RWPE1 (cell line): ENCODE measurements around the gene EFNB1.
A peak's percentile ranks its signal among the peaks of the same experiment; 100 is the strongest.

Source experiments
- CTCF ChIA-PET: fragments of 350-600 bp; sonication (Branson Sonifier 250); formaldehyde crosslinking; extraction: SDS; loops from one replicate; lab custom pipeline; 2021; lab: Yijun Ruan, JAX
- POLR2A ChIA-PET: fragments of 400-600 bp; formaldehyde crosslinking; extraction: SDS; loops from one replicate; lab custom pipeline; 2020; ENCODE audit warnings: antibody characterized with exemption; ENCODE audit not compliant: low non-redundant PET; lab: Yijun Ruan, JAX
- DNase-seq: peaks from one replicate; pipeline ENCODE4 v3.0.0; 2012; ENCODE audit warnings: low spot score
- H3K27ac ChIP-seq: fragments of 450-650 bp; 2 replicates; pipeline ENCODE4 v1.5.1; 2017
- TF ChIP-seq, protein P1 (sequence below): fragments of 450-650 bp; conservative IDR thresholded peaks from 2 replicates; pipeline ENCODE4 v1.5.1; 2017; ENCODE audit warnings: low read depth, mild to moderate bottlenecking

Gene EFNB1

DNA sequence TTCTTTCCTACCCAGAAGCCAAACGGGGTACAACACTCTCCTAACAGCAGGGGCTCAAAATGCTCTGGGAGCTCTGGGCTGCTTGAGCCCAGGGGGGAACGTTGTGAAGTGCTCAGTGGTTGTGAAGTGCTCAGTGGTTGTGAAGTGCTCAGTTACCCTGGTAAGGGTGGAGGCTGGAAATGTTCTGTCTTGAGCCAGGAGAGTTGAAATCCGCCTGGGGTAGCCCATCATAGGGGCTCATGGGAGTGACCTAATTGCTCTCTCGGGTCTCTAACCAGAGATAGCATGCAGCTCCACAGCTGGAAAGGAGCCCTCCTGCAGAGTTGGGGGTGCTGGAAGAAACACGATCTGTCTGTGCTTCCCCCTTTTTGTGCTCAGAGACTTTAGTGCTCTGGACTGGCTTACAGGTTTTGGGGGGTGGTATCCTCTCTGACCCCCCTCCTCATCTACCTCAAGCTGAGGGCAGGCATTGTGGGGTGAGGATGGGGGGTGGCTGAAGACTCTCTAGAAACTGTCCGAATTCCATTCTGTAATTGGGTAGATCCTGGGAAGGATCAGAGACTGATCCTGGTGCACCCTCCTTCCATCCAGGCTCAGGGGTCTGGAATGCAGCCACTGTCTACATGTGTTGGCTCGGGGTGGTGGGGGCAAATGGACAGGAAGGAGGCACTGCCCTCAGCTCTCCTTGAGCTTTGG lies 2.7 kb downstream of the EFNB1 start:
- ChIA-PET POLR2A (interaction anchor here (0.7 to 1.1 kb wide), 2 partner anchors 81 to 201 kb away, joined by 3 to 4 read pairs; no protein-coding TSS in a partner anchor), CTCF (interaction anchor here (2.0 kb wide), 1 partner anchor 390 kb away, joined by 8 read pairs; no protein-coding TSS in a partner anchor)
- peak overlapping the region; percentile 92 for H3K27ac ChIP-seq
- no peak for DNase-seq
- TF ChIP-seq, protein P1, sequence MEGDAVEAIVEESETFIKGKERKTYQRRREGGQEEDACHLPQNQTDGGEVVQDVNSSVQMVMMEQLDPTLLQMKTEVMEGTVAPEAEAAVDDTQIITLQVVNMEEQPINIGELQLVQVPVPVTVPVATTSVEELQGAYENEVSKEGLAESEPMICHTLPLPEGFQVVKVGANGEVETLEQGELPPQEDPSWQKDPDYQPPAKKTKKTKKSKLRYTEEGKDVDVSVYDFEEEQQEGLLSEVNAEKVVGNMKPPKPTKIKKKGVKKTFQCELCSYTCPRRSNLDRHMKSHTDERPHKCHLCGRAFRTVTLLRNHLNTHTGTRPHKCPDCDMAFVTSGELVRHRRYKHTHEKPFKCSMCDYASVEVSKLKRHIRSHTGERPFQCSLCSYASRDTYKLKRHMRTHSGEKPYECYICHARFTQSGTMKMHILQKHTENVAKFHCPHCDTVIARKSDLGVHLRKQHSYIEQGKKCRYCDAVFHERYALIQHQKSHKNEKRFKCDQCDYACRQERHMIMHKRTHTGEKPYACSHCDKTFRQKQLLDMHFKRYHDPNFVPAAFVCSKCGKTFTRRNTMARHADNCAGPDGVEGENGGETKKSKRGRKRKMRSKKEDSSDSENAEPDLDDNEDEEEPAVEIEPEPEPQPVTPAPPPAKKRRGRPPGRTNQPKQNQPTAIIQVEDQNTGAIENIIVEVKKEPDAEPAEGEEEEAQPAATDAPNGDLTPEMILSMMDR = no peak

- CTCF ChIA-PET = interaction anchor here (2.0 kb wide), 1 partner anchor 390 kb away, joined by 8 read pairs; no protein-coding TSS in a partner anchor
- peak overlapping the region; percentile 92 for H3K27ac ChIP-seq
- TF ChIP-seq, protein P1 = no peak
- POLR2A ChIA-PET = no interaction called here
- DNase-seq = no peak
Measured at GRCh38 chrX:68832101-68832416, 3.2 kb downstream of the EFNB1 start.

- TF ChIP-seq, protein P1 = no peak
- DNase-seq = no peak
- peak overlapping the region; percentile 92 for H3K27ac ChIP-seq
- POLR2A ChIA-PET = no interaction called here
- CTCF ChIA-PET = interaction anchor here (0.6 kb wide), 1 partner anchor 1641 kb away, joined by 3 read pairs; no protein-coding TSS in a partner anchor
Measured at GRCh38 chrX:68832516-68833447, 4.0 kb downstream of the EFNB1 start.

GRCh38 chrX:68833448-68833805 lies 4.6 kb downstream of the EFNB1 start:
- ChIA-PET POLR2A (no interaction called here), CTCF (no interaction called here)
- peak overlapping the region; percentile 92 for H3K27ac ChIP-seq
- no peak for DNase-seq
- TF ChIP-seq, protein P1 = no peak

DNA sequence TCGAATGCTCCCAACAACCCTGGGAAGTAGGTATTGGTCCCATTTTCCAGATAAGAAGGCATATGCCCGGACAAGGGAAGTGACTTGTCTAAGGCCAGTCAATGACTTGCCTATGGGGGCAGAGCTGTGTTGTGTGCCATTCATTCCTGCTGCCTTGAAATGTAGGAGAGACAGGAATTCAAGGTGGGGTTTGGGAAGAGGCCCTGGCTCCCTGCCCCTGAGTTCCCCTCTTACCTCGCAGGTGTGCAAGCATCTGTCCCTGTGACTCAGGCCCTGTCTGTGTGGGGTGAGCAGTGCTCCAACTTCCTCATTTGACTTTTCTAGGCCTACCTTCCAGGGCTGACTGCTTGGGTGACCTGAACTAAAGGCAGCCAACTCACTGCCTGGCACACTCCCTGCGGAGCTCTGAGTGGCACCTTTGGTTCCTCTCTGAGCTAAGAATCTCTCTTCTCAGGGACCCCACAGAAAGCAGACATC lies 5.1 kb downstream of the EFNB1 start:
- no peak for DNase-seq
- peak overlapping the region; percentile 92 for H3K27ac ChIP-seq
- TF ChIP-seq, protein P1 = no peak
- ChIA-PET POLR2A (no interaction called here), CTCF (no interaction called here)
